ENCODE results near the gene SGK1.

SGK1 gene

GRCh38 chr6:134123666-134124208, 194.2 kb downstream of the SGK1 start:
- DNase-seq (ENCODE audit: low spot score) = no peak

GRCh38 chr6:134122775-134123174, 195.1 kb downstream of the SGK1 start:
- no peak for DNase-seq (ENCODE audit: low spot score)

- DNase-seq (ENCODE audit: low spot score) = no peak
Measured at GRCh38 chr6:134119486-134119885, 198.4 kb downstream of the SGK1 start.

All from AG08396 (cell line).